Pancreas (tissue), 10 donors: ENCODE measurements around the gene DUSP22. TPM values are rescaled to one million over a fixed set of nuclear protein-coding genes. Genes with fewer than 3 reads are reported as not detected.

Experiments
- ATAC-seq, 4 donors: fragments of 200-7000 bp; cut with Tn5 transposase; one replicate each; pipeline versions ENCODE4 v1.8.0 to v1.9.1; 2020; ENCODE audit warnings: mild to moderate bottlenecking in 4 of 4, moderate library complexity in 4 of 4
- DNase-seq, 6 donors: peaks; one replicate each; pipeline ENCODE4 v3.0.0-alpha.2; 2020
- FAIRE-seq: peaks from 2 replicates; lab custom pipeline; 2012; peaks lifted over from hg19 to GRCh38; lab: Jason Lieb, UNC
- H3K27ac ChIP-seq, 4 donors: fragments of 200-600 bp; sonication (generic); 1 replicate in 3 of 4; 2 replicates in 1 of 4; pipeline versions ENCODE4 v1.5.0 to v1.8.0; 2020
- H3K27me3 ChIP-seq, 4 donors: fragments of 200-600 bp; one replicate each; pipeline ENCODE4 v1.8.0; 2021
- H3K36me3 ChIP-seq, 3 donors: fragments of 200-600 bp; sonication (generic) in 1 of 3; one replicate each; pipeline versions ENCODE4 v1.5.0 to v1.8.0; 2020 to 2021
- H3K4me1 ChIP-seq, 3 donors: fragments of 200-600 bp; one replicate each; pipeline ENCODE4 v1.8.0; 2021
- H3K4me3 ChIP-seq, 4 donors: fragments of 200-600 bp; sonication (generic) in 2 of 4; one replicate each; pipeline versions ENCODE4 v1.5.0 to v1.8.0; 2020 to 2021
- H3K9me3 ChIP-seq, 4 donors: fragments of 200-600 bp; one replicate each; pipeline ENCODE4 v1.8.0; 2021
- WGBS, 2 donors: extraction: QIAGEN DNeasy Blood & Tissue Kit; methylation state at CpG; one replicate each; pipeline ENCODE4 v1.1.7; 2013; 5-methylcytosine and 5-hydroxymethylcytosine counted together
- intact Hi-C, 3 donors: fragments of 100-400 bp; cut with DNase I; formaldehyde crosslinking; loops; one replicate each; pipeline versions ENCODE4 v1.11.1 to v1.14.2; 2022
- polyA plus RNA-seq, 2 donors: library from polyadenylated mRNA; stranded (reverse); fragments of 200-250 nt; gene quantifications; one replicate each; pipeline ENCODE4 v1.2.3, GENCODE V29; 2013
- total RNA-seq, 6 donors: library from RNA; stranded (reverse); fragmentation: NEBNext Ultra II Directional in 4 of 6; extraction: Animal tissue kit (Norgen Biotek cat#: 25700) in 4 of 6; gene quantifications; one replicate each; pipeline versions ENCODE4 v1.2.1 to v1.2.4, GENCODE V29; 2021 to 2023
- TF ChIP-seq, protein P1 (sequence below), 4 donors: fragments of 200-600 bp; sonication (generic) in 3 of 4; IDR thresholded peaks; one replicate each; pipeline versions ENCODE4 v1.5.0 to v1.8.0; 2021; ENCODE audit warnings: antibody characterized with exemption in 4 of 4
- donor health status: healthy with polysubstance abuse.
- donor health status: DM: no; HTN: no; CAD: no; lungs with moderate emphysema.
- donor health status: DM: no; HTN: no; CAD: no.
- donor health status: control.
- donor health status: control.
- donor health status: Bipolar disorder and iron deficiency.
- donor health status: DM: yes; HTN: yes; CAD: no.
- donor health status: DM: no; HTN: no; CAD: no.
- donor health status: DM: no; HTN: no; CAD: no.
- donor health status: DM: yes; HTN: yes; CAD: no.

Gene DUSP22
- total and polyA plus RNA-seq, 8 donors: 16.4 to 32.9 (median 24.6) TPM

DNA sequence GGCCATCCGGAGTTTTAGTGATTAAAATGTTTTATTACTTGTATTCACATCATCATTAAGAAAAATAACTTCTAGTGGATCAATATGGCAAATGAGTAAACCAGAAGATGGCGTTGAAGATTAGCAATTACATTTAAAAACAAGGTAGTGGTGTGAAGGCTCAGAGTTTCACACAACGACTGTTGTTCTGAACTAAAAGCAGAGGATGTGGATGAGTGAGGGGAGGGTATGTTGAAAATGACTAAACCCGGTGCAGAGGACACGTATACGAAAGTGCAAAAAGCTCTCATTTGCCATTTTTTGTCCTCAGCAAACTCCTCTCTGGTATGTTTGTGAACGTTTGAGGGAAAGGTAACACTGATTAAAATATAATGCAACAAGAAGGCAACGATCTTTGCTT is 97.3 kb downstream of the DUSP22 start:
- Histone ChIP-seq H3K36me3 (no peaks in the 10 kb centered on the region), H3K27me3 (peaks cover 0 to 48% (median 12%) of the 10 kb centered on the region in 4 donors), H3K9me3 (no peaks in the 10 kb centered on the region), H3K27ac (no peak overlapping the region), H3K4me1 (peaks cover 0 to 12% (median 0%) of the 10 kb centered on the region in 3 donors), H3K4me3 (no peak overlapping the region)
- intact Hi-C loops: no loop called here
- ATAC-seq (no peak), DNase-seq (no peak), FAIRE-seq (no peak)
- TF ChIP-seq, protein P1, sequence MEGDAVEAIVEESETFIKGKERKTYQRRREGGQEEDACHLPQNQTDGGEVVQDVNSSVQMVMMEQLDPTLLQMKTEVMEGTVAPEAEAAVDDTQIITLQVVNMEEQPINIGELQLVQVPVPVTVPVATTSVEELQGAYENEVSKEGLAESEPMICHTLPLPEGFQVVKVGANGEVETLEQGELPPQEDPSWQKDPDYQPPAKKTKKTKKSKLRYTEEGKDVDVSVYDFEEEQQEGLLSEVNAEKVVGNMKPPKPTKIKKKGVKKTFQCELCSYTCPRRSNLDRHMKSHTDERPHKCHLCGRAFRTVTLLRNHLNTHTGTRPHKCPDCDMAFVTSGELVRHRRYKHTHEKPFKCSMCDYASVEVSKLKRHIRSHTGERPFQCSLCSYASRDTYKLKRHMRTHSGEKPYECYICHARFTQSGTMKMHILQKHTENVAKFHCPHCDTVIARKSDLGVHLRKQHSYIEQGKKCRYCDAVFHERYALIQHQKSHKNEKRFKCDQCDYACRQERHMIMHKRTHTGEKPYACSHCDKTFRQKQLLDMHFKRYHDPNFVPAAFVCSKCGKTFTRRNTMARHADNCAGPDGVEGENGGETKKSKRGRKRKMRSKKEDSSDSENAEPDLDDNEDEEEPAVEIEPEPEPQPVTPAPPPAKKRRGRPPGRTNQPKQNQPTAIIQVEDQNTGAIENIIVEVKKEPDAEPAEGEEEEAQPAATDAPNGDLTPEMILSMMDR (IDR thresholded peaks at IDR 0.05): no peak
- 20 to 21% methylated on average over 8 of the region's 8 CpGs for WGBS, 2 donors

DNA sequence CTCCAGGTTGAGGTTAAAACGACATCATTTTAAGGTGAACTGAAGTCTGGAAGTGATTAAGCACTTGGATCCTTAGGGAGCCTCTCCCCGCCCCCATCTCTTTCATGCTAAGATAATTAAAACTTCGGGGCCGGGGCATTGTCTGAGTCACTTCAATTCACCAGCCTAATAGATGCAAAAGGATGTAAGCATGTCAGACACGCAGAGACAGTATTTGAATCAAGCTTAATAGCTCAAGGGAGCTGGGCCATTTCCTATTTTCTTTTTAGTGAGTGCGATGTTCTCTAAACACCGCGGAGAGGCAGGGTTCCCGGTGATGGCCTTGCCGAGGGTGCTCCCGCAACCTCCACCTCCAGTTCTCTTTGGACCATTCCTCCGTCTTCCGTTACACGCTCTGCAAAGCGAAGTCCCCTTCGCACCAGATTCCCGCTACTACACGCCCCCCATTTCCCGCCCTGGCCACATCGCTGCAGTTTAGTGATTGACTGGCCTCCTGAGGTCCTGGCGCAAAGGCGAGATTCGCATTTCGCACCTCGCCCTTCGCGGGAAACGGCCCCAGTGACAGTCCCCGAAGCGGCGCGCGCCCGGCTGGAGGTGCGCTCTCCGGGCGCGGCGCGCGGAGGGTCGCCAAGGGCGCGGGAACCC is 98.7 kb downstream of the DUSP22 start:
- H3K27me3 ChIP-seq: peaks cover 0 to 51% (median 12%) of the 10 kb centered on the region in 4 donors
- FAIRE-seq (no peak), ATAC-seq (no peak), DNase-seq (peak in 1 of 6 donors; percentile 5)
- TF ChIP-seq, protein P1 (IDR thresholded peaks at IDR 0.05): no peak
- H3K4me1 ChIP-seq: peaks cover 0 to 12% (median 0%) of the 10 kb centered on the region in 3 donors
- H3K36me3 ChIP-seq: no peaks in the 10 kb centered on the region
- intact Hi-C loops: no loop called here
- H3K27ac ChIP-seq: no peak overlapping the region
- H3K4me3 ChIP-seq: peak overlapping the region in 2 of 4 donors; percentile 3 to 43
- WGBS, 2 donors: 3 to 6% methylated on average over 44 of the region's 44 CpGs
- H3K9me3 ChIP-seq: no peaks in the 10 kb centered on the region

DNA sequence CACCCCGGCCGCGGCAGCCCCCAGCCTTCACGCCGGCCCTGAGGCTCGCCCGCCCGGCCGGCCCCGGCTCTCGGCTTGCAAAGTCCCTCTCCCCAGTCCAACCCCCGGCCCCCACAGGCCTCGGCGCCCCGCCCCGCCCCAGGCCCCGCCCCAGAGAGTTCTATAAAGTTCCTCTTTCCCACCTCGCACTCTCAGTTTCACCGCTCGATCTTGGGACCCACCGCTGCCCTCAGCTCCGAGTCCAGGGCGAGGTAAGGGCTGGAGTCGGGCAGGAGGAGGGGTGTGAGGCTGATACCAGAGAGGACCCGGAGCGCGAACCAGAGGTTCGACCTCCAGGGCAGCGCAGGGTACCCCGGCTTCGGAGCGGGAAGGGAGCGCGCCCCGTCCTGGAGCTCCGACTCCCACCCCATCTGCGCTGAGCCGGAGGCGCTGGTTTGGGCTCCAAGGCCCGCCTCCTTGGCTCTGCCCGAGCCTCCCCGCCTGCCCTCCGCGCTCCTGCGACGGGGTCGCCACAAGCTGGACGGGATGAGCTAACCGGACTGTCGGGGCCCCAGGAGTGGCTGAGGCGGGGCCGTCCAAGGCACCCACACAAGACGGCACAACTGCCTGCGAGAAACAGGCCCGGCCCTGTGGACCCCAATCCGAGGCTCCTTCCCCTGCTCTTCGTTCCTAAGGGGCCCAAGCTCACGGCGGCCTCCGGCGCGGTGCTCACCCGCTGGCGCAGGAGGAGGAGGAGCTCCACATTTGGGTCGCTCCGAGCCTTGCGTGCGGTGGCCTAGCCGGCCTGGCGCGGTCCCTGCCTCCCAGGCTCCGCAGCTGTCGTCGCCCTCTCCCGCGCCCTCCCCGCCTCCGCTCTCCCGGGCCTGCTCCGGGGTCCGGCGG is 99.5 kb downstream of the DUSP22 start, which contains the start of gene IRF4:
Gene IRF4 (plus strand): TSS at position 194 of the 882 bp plus-strand sequence. CDS start 1,401 bp downstream, outside the sequence.
- intact Hi-C loops: no loop called here
- WGBS, 2 donors: 1 to 2% methylated on average over 67 to 82 of the region's 82 CpGs
- peak within 1 kb of the TSS in 3 of 4 donors; percentile 3 to 43 (median 3) for H3K4me3 ChIP-seq
- ATAC-seq (peak in 3 of 4 donors; percentile 44 to 60 (median 56)), DNase-seq (peak in 1 of 6 donors; percentile 58), FAIRE-seq (no peak)
- no peak within 1 kb of the TSS for H3K27ac ChIP-seq
- H3K4me1 ChIP-seq: peaks cover 0 to 12% (median 0%) of the 10 kb centered on the region in 3 donors
- H3K27me3 ChIP-seq: peaks cover 0 to 51% (median 12%) of the 10 kb centered on the region in 4 donors
- TF ChIP-seq, protein P1 (IDR thresholded peaks at IDR 0.05): no peak
- no peaks in the 10 kb centered on the region for H3K36me3 ChIP-seq
- no peaks in the 10 kb centered on the region for H3K9me3 ChIP-seq

DNA sequence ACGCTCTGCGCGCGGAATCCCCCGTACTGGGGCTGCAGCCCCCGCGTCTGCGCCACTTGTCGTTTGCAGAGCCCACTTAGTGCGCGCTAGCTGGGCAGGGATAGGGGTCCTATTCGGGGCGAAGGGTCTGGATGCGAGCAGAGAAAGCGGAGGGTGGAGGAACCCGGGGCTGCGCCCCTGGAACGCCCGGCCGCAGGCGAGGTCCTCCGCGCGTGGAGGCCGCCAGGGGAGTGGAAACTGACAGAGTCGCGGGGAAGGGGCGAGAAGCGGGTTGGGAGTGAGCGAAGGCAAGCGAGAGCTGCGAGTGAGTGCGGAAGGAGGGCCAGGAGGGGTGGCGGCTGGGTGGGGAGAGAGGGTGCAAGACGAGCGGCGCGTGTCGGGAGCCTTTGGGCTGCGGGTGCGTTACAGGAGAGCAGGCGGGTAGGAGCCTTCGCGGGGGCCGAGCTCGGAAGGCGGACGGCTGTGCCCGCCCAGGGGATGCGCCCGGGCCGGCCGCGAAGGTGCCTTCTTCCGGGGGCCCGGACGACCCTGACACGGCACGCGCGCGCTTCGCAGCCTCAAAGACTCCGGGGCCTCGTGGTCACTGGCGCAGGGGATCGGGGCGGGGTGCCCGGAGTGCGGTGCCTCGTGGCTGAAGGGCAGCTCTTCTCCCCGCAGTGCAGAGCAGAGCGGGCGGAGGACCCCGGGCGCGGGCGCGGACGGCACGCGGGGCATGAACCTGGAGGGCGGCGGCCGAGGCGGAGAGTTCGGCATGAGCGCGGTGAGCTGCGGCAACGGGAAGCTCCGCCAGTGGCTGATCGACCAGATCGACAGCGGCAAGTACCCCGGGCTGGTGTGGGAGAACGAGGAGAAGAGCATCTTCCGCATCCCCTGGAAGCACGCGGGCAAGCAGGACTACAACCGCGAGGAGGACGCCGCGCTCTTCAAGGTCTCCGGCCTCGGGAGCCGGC is 100.4 kb downstream of the DUSP22 start:
- DNase-seq (peak in 1 of 6 donors; percentile 59), FAIRE-seq (no peak), ATAC-seq (peak in 1 of 4 donors; percentile 28)
- intact Hi-C loops: no loop called here
- H3K36me3 ChIP-seq: no peaks in the 10 kb centered on the region
- 2% methylated on average over 101 to 108 of the region's 108 CpGs for WGBS, 2 donors
- H3K4me1 ChIP-seq: peaks cover 0 to 12% (median 0%) of the 10 kb centered on the region in 3 donors
- H3K27ac ChIP-seq: no peak overlapping the region
- TF ChIP-seq, protein P1 (IDR thresholded peaks at IDR 0.05): no peak
- peaks cover 0 to 51% (median 11%) of the 10 kb centered on the region in 4 donors for H3K27me3 ChIP-seq
- no peaks in the 10 kb centered on the region for H3K9me3 ChIP-seq
- peak overlapping the region in 2 of 4 donors; percentile 3 to 43 for H3K4me3 ChIP-seq
